Upper lobe of left lung (tissue), 4 donors: ENCODE data around the gene ISL2.

Experiments used
- CTCF ChIP-seq, 6 experiments: fragments of 450-650 bp in 4 of 6; fragments of 200-600 bp in 2 of 6; sonication (generic) in 2 of 6; IDR thresholded peaks; one replicate each; pipeline ENCODE4 v1.5.1; 2016 to 2019; ENCODE audit warnings: antibody characterized with exemption in 6 of 6
- EP300 ChIP-seq, 4 donors: sonication (generic); formaldehyde crosslinking; IDR thresholded peaks; one replicate each; pipeline ENCODE4 v1.5.1; 2017; ENCODE audit warnings: antibody characterized with exemption in 4 of 4, control low read depth in 2 of 4
- POLR2A ChIP-seq, 4 donors: fragments of 450-650 bp; IDR thresholded peaks; one replicate each; pipeline ENCODE4 v1.5.1; 2016 to 2017; ENCODE audit warnings: antibody characterized with exemption in 4 of 4, mild to moderate bottlenecking in 2 of 4
- POLR2AphosphoS5 ChIP-seq, 2 donors: sonication (generic); formaldehyde crosslinking; IDR thresholded peaks; one replicate each; pipeline ENCODE4 v1.5.1; 2017; ENCODE audit warnings: antibody characterized with exemption in 2 of 2

- TF ChIP-seq CTCF (IDR thresholded peaks at IDR 0.05) (no peak), POLR2A (IDR thresholded peaks at IDR 0.05) (no peak), EP300 (IDR thresholded peaks at IDR 0.05) (no peak), POLR2AphosphoS5 (IDR thresholded peaks at IDR 0.05) (no peak)
These were observed 10.3 kb downstream of the ISL2 start for GRCh38 chr15:76346669-76347481.
